ENCODE data around the gene NSRP1.

GRCh38 chr17:30173649-30174048 is 57.0 kb downstream of the NSRP1 start:
- no peak for TF ChIP-seq EZH2 (IDR thresholded peaks at IDR 0.05; ENCODE audit: borderline replicate concordance, low read depth, low read length, severe bottlenecking)
- no peak for TF ChIP-seq CTCF (IDR thresholded peaks at IDR 0.05; ENCODE audit: borderline replicate concordance, extremely low read depth, low read length, poor library complexity, severe bottlenecking)

Measured in DND-41 (cell line).